Measurements from ENCODE around the gene RBBP8NL.

The RBBP8NL gene

GRCh38 chr20:62469352-62469751, 42.0 kb upstream of the RBBP8NL start:
- Histone ChIP-seq H3K9me3 (no peaks in the 10 kb centered on the region), H3K27me3 (peaks cover 8% of the 10 kb centered on the region), H3K4me3 (ENCODE audit: low read depth, low read length) (no peak overlapping the region), H3K4me1 (no peaks in the 10 kb centered on the region; the same call in 1 of the 2 replicates), H3K36me3 (no peaks in the 10 kb centered on the region)
- TF ChIP-seq CTCF (IDR thresholded peaks at IDR 0.05; ENCODE audit: low read depth, low read length) = no peak
- DNase-seq = no peak

GRCh38 chr20:62466806-62467537, 39.6 kb upstream of the RBBP8NL start:
- no peak for TF ChIP-seq CTCF (IDR thresholded peaks at IDR 0.05; ENCODE audit: low read depth, low read length)
- Histone ChIP-seq H3K4me1 (no peaks in the 10 kb centered on the region), H3K4me3 (ENCODE audit: low read depth, low read length) (no peak overlapping the region), H3K27me3 (no peaks in the 10 kb centered on the region), H3K36me3 (no peaks in the 10 kb centered on the region), H3K9me3 (no peaks in the 10 kb centered on the region)
- DNase-seq = no peak

- no peak for TF ChIP-seq CTCF (IDR thresholded peaks at IDR 0.05; ENCODE audit: low read depth, low read length)
- Histone ChIP-seq H3K4me3 (ENCODE audit: low read depth, low read length) (no peak overlapping the region), H3K36me3 (no peaks in the 10 kb centered on the region), H3K4me1 (no peaks in the 10 kb centered on the region), H3K27me3 (no peaks in the 10 kb centered on the region), H3K9me3 (no peaks in the 10 kb centered on the region)
- no peak for DNase-seq
These were observed 38.9 kb upstream of the RBBP8NL start for GRCh38 chr20:62466072-62466760.

GRCh38 chr20:62464990-62465389, 37.7 kb upstream of the RBBP8NL start:
- H3K4me1 ChIP-seq = no peaks in the 10 kb centered on the region
- H3K36me3 ChIP-seq = no peaks in the 10 kb centered on the region
- no peak for TF ChIP-seq CTCF (IDR thresholded peaks at IDR 0.05; ENCODE audit: low read depth, low read length)
- H3K9me3 ChIP-seq = no peaks in the 10 kb centered on the region
- H3K4me3 ChIP-seq (ENCODE audit: low read depth, low read length) = no peak overlapping the region
- no peak for DNase-seq
- no peaks in the 10 kb centered on the region for H3K27me3 ChIP-seq

GRCh38 chr20:62464425-62464770, 37.1 kb upstream of the RBBP8NL start:
- H3K9me3 ChIP-seq = no peaks in the 10 kb centered on the region
- H3K4me3 ChIP-seq (ENCODE audit: low read depth, low read length) = no peak overlapping the region
- no peaks in the 10 kb centered on the region for H3K36me3 ChIP-seq
- no peak for DNase-seq
- TF ChIP-seq CTCF (IDR thresholded peaks at IDR 0.05; ENCODE audit: low read depth, low read length) = no peak
- H3K27me3 ChIP-seq = no peaks in the 10 kb centered on the region
- H3K4me1 ChIP-seq = no peaks in the 10 kb centered on the region
